Measurements from ENCODE around the gene SDR42E1. TPM values are rescaled to one million over a fixed set of nuclear protein-coding genes. Genes with fewer than 3 reads are reported as not detected.

Gene SDR42E1
- total and polyA plus RNA-seq, 2 of the 8 experiments (the other 6 are each of a cell fraction or from before 2014, with no cell fraction given): 0.03 TPM; not detected in 1

- TF ChIP-seq CHD7 (IDR thresholded peaks at IDR 0.05; ENCODE audit: insufficient replicate concordance, low read length): peak; percentile 33
- TF ChIP-seq SP2 (IDR thresholded peaks at IDR 0.05; ENCODE audit: low read length): no peak
- TF ChIP-seq TAF1 (IDR thresholded peaks at IDR 0.05; ENCODE audit: low read depth, low read length): no peak
- 0 out of 4 replicates have a peak, but pooled peaks of 1 of the 2 experiments have one; percentile 36 for TF ChIP-seq HDAC2 (IDR thresholded peaks at IDR 0.05; ENCODE audit: borderline replicate concordance in 1 of 2, low read depth in 2 of 2, low read length in 2 of 2)
These were observed 35.6 kb downstream of the SDR42E1 start (continued) for GRCh38 chr16:81975637-81976036.

Measured in H1 (cell line).